Esophagus squamous epithelium (tissue), 5 donors: Measurements from ENCODE around the gene IFT43. TPM values are rescaled to one million over a fixed set of nuclear protein-coding genes. Genes with fewer than 3 reads are reported as not detected.

Source experiments
- DNase-seq: peaks from one replicate; lab custom pipeline; 2025; lab: John Stamatoyannopoulos, UW
- H3K27ac ChIP-seq, 4 donors: fragments of 200-600 bp; sonication (generic); one replicate each; pipeline ENCODE4 v1.5.1; 2016 to 2019; ENCODE audit warnings: mild to moderate bottlenecking in 1 of 4
- H3K27me3 ChIP-seq, 4 donors: fragments of 200-600 bp; sonication (generic); 1 replicate in 3 of 4; 2 replicates in 1 of 4; pipeline versions ENCODE4 v1.5.1 to v1.6.0; 2017 to 2021; ENCODE audit warnings: antibody characterized with exemption in 1 of 4
- H3K36me3 ChIP-seq, 3 donors: fragments of 200-600 bp; sonication (generic); one replicate each; pipeline ENCODE4 v1.5.1; 2016 to 2019
- H3K4me1 ChIP-seq, 3 donors: fragments of 200-600 bp; sonication (generic); one replicate each; pipeline ENCODE4 v1.5.1; 2017 to 2019
- H3K4me3 ChIP-seq, 4 donors: fragments of 200-600 bp; sonication (generic); 1 replicate in 3 of 4; 2 replicates in 1 of 4; pipeline ENCODE4 v1.5.1; 2016 to 2019; ENCODE audit warnings: mild to moderate bottlenecking in 2 of 4, moderate library complexity in 1 of 4
- H3K9me3 ChIP-seq, 3 donors: fragments of 200-600 bp; sonication (generic); one replicate each; pipeline ENCODE4 v1.5.1; 2016 to 2019
- CTCF ChIP-seq, 6 experiments: fragments of 450-650 bp in 4 of 6; fragments of 200-600 bp in 2 of 6; sonication (generic) in 2 of 6; IDR thresholded peaks; one replicate each; pipeline ENCODE4 v1.5.1; 2016 to 2019; ENCODE audit warnings: antibody characterized with exemption in 6 of 6, mild to moderate bottlenecking in 4 of 6, moderate library complexity in 4 of 6
- POLR2A ChIP-seq, 4 donors: fragments of 450-650 bp; IDR thresholded peaks; one replicate each; pipeline ENCODE4 v1.6.1; 2017; ENCODE audit warnings: antibody characterized with exemption in 4 of 4, mild to moderate bottlenecking in 4 of 4, moderate library complexity in 3 of 4
- WGBS, 2 donors: methylation state at CpG; one replicate each; pipeline ENCODE4 v1.1.5; 2018; 5-methylcytosine and 5-hydroxymethylcytosine counted together
- intact Hi-C: fragments of 100-400 bp; cut with DNase I; formaldehyde crosslinking; loops from one replicate; pipeline ENCODE4 v1.15.0; 2022
- total RNA-seq, 4 donors: library from RNA; depleted of rRNA; stranded (reverse); fragments of >200 nt; gene quantifications; one replicate each; pipeline ENCODE4 v1.1.0, GENCODE V29; 2016
- donor health status: DM: yes; HTN: yes; CAD: no.

IFT43 gene
- total RNA-seq, 4 donors from 2014 or later: 15.4 to 28.8 (median 17.5) TPM

- no peaks in the 10 kb centered on the region for H3K4me1 ChIP-seq
- DNase-seq: no peak
- H3K27me3 ChIP-seq: peaks cover 0 to 34% (median 0%) of the 10 kb centered on the region in 4 donors
- no peak overlapping the region for H3K27ac ChIP-seq
- no peak overlapping the region for H3K4me3 ChIP-seq
- H3K36me3 ChIP-seq: no peaks in the 10 kb centered on the region
- intact Hi-C loops: no loop called here
- TF ChIP-seq CTCF (IDR thresholded peaks at IDR 0.05) (no peak), POLR2A (IDR thresholded peaks at IDR 0.05) (no peak)
- 54 to 57% methylated on average over 7 to 8 of the region's 8 CpGs for WGBS, 2 donors
- H3K9me3 ChIP-seq: no peaks in the 10 kb centered on the region
These were observed 128.1 kb downstream of the IFT43 start for GRCh38 chr14:76113691-76114090.

- Histone ChIP-seq H3K4me3 (no peak overlapping the region), H3K9me3 (no peaks in the 10 kb centered on the region), H3K4me1 (no peaks in the 10 kb centered on the region), H3K27me3 (peaks cover 0 to 34% (median 0%) of the 10 kb centered on the region in 4 donors), H3K27ac (no peak overlapping the region), H3K36me3 (no peaks in the 10 kb centered on the region)
- WGBS, 2 donors: 70 to 73% methylated on average over 2 of the region's 2 CpGs
- intact Hi-C loops: no loop called here
- DNase-seq: no peak
- no peak for TF ChIP-seq CTCF (IDR thresholded peaks at IDR 0.05)
- no peak for TF ChIP-seq POLR2A (IDR thresholded peaks at IDR 0.05)
These were observed 129.5 kb downstream of the IFT43 start for GRCh38 chr14:76115010-76115422.

GRCh38 chr14:76117789-76118484 lies 132.4 kb downstream of the IFT43 start:
- no peak for DNase-seq
- Histone ChIP-seq H3K27me3 (peaks cover 0 to 22% (median 0%) of the 10 kb centered on the region in 4 donors), H3K36me3 (no peaks in the 10 kb centered on the region), H3K4me1 (no peaks in the 10 kb centered on the region), H3K27ac (no peak overlapping the region), H3K4me3 (no peak overlapping the region), H3K9me3 (no peaks in the 10 kb centered on the region)
- 54 to 100% methylated on average over 1 to 6 of the region's 16 CpGs for WGBS, 2 donors
- no peak for TF ChIP-seq POLR2A (IDR thresholded peaks at IDR 0.05)
- no peak for TF ChIP-seq CTCF (IDR thresholded peaks at IDR 0.05)
- intact Hi-C loops: no loop called here

- H3K4me1 ChIP-seq: no peaks in the 10 kb centered on the region
- 75% methylated on average over 4 of the region's 4 CpGs for WGBS, 2 donors
- no peak for TF ChIP-seq POLR2A (IDR thresholded peaks at IDR 0.05)
- TF ChIP-seq CTCF (IDR thresholded peaks at IDR 0.05): no peak
- H3K27ac ChIP-seq: no peak overlapping the region
- no peak for DNase-seq
- H3K36me3 ChIP-seq: no peaks in the 10 kb centered on the region
- H3K27me3 ChIP-seq: peaks cover 0 to 16% (median 0%) of the 10 kb centered on the region in 4 donors
- intact Hi-C loops: no loop called here
- H3K4me3 ChIP-seq: no peak overlapping the region
- H3K9me3 ChIP-seq: no peaks in the 10 kb centered on the region
These were observed 133.0 kb downstream of the IFT43 start for GRCh38 chr14:76118594-76118993.

- no peak for DNase-seq
- Histone ChIP-seq H3K27ac (no peak overlapping the region), H3K4me1 (no peaks in the 10 kb centered on the region), H3K4me3 (no peak overlapping the region), H3K27me3 (peaks cover 0 to 10% (median 0%) of the 10 kb centered on the region in 4 donors), H3K36me3 (no peaks in the 10 kb centered on the region), H3K9me3 (no peaks in the 10 kb centered on the region)
- intact Hi-C loops: no loop called here
- TF ChIP-seq POLR2A (IDR thresholded peaks at IDR 0.05) (no peak), CTCF (IDR thresholded peaks at IDR 0.05) (no peak)
- WGBS, 2 donors: 70 to 72% methylated on average over 4 of the region's 4 CpGs
These were observed 135.7 kb downstream of the IFT43 start for GRCh38 chr14:76121089-76121748.
